SH-SY5Y (cell line): Measurements from ENCODE around the gene THSD7A.

Source experiments
- GATA2 ChIP-seq: IDR thresholded peaks from 2 replicates; pipeline ENCODE4 v1.6.1; 2011; ENCODE audit warnings: mild to moderate bottlenecking, low read depth, low read length
- GATA3 ChIP-seq: IDR thresholded peaks from 2 replicates; pipeline ENCODE4 v1.6.1; 2011; ENCODE audit warnings: low read depth, mild to moderate bottlenecking, low read length, moderate library complexity

- TF ChIP-seq GATA2 (no peak), GATA3 (no peak)
Measured at GRCh38 chr7:11541330-11541729, 290.7 kb downstream of the THSD7A start.
